ENCODE data around the gene GTF2B. TPM values are rescaled to one million over a fixed set of nuclear protein-coding genes. Genes with fewer than 3 reads are reported as not detected.
"Not testable (repeated sequence)": the region's sequence is repeated elsewhere in the genome, so short reads cannot be mapped to it uniquely, and the experiment has no call there.

GTF2B gene
- total RNA-seq (2021) (28.9 and 31.9 TPM in 2 replicates), Bru-seq, nascent RNA (percentile 81 among the genes with signal in this experiment), BruChase-seq, experiment 1, labeled RNA remaining after a 2-hour chase (percentile 65 among the genes with signal in this experiment), BruChase-seq, experiment 2, labeled RNA remaining after a 6-hour chase (percentile 61 among the genes with signal in this experiment)
- long read RNA-seq, transcript GTF2B-201 (7 exons, 1,351 nt): major isoform, 59 of 62 reads
- long read RNA-seq, partial matches to known transcripts: 0 of 62 reads
- long read RNA-seq, other reads (novel, unspliced or antisense): 3 of 62 reads

GRCh38 chr1:88891318-88891950, at the start of gene GTF2B:
Gene GTF2B, minus strand, starts transcription at chr1:88891567. Its CDS starts 68 bp downstream, at chr1:88891499.
- Histone ChIP-seq H3K36me3 (ENCODE audit: insufficient read depth, low read length, poor library complexity, severe bottlenecking) (peaks cover 13% of the 10 kb centered on the region), H3K27me3 (replicated peaks; ENCODE audit: insufficient read depth, low read depth, low read length, poor library complexity) (no peaks in the 10 kb centered on the region), H3K9me3 (ENCODE audit: low read depth, low read length, poor library complexity, severe bottlenecking) (no peaks in the 10 kb centered on the region), H3K4me3 (ENCODE audit: low read depth, low read length, poor library complexity, severe bottlenecking) (peak within 1 kb of the TSS; percentile 79), H3K27ac (ENCODE audit: low read depth, low read length, poor library complexity, severe bottlenecking) (peak within 1 kb of the TSS; percentile 84), H3K4me1 (ENCODE audit: insufficient read depth, low read length, poor library complexity, severe bottlenecking) (peaks cover 8% of the 10 kb centered on the region)
- intact Hi-C loops (cut with micrococcal nuclease; ENCODE audit: unreplicated experiment): loop anchor here (5.0 kb wide), 1 partner anchor 209 kb away; the partner anchor contains the start of gene PKN2
- no TSS peak for BruUV-seq (replicated peaks)
- CTCF ChIA-PET: no interaction called here
- POLR2A ChIA-PET (ENCODE audit: low non-redundant PET): no interaction called here
- TF ChIP-seq CTCF (conservative IDR thresholded peaks at IDR 0.05; ENCODE audit: low read depth, low read length): no peak
- no peak for TF ChIP-seq EZH2 (IDR thresholded peaks at IDR 0.05; ENCODE audit: borderline replicate concordance, low read depth, low read length, poor library complexity, severe bottlenecking)
- peak; percentile 96 for DNase-seq (ENCODE audit: low spot score)

- CTCF ChIA-PET; H3K4me3 ChIP-seq (ENCODE audit: low read depth, low read length, poor library complexity, severe bottlenecking); intact Hi-C loops (cut with micrococcal nuclease; ENCODE audit: unreplicated experiment); DNase-seq (ENCODE audit: low spot score); H3K27me3 ChIP-seq (replicated peaks; ENCODE audit: insufficient read depth, low read depth, low read length, poor library complexity); BruUV-seq (replicated peaks); POLR2A ChIA-PET (ENCODE audit: low non-redundant PET); H3K27ac ChIP-seq (ENCODE audit: low read depth, low read length, poor library complexity, severe bottlenecking); H3K9me3 ChIP-seq (ENCODE audit: low read depth, low read length, poor library complexity, severe bottlenecking); H3K4me1 ChIP-seq (ENCODE audit: insufficient read depth, low read length, poor library complexity, severe bottlenecking): not testable (repeated sequence)
- peaks cover 59% of the 10 kb centered on the region for H3K36me3 ChIP-seq (ENCODE audit: insufficient read depth, low read length, poor library complexity, severe bottlenecking)
These were observed 47.2 kb upstream of the GTF2B start for GRCh38 chr1:88938528-88938927.

GRCh38 chr1:88936760-88937342, 45.5 kb upstream of the GTF2B start:
- ChIA-PET POLR2A (ENCODE audit: low non-redundant PET) (no interaction called here), CTCF (no interaction called here)
- no peaks in the 10 kb centered on the region for H3K9me3 ChIP-seq (ENCODE audit: low read depth, low read length, poor library complexity, severe bottlenecking)
- no peaks in the 10 kb centered on the region for H3K27me3 ChIP-seq (replicated peaks; ENCODE audit: insufficient read depth, low read depth, low read length, poor library complexity)
- no peak for TF ChIP-seq CTCF (conservative IDR thresholded peaks at IDR 0.05; ENCODE audit: low read depth, low read length)
- TF ChIP-seq EZH2 (IDR thresholded peaks at IDR 0.05; ENCODE audit: borderline replicate concordance, low read depth, low read length, poor library complexity, severe bottlenecking): no peak
- no peak overlapping the region for H3K4me3 ChIP-seq (ENCODE audit: low read depth, low read length, poor library complexity, severe bottlenecking)
- DNase-seq (ENCODE audit: low spot score): no peak
- H3K4me1 ChIP-seq (ENCODE audit: insufficient read depth, low read length, poor library complexity, severe bottlenecking): no peaks in the 10 kb centered on the region
- intact Hi-C loops (cut with micrococcal nuclease; ENCODE audit: unreplicated experiment): no loop called here
- H3K27ac ChIP-seq (ENCODE audit: low read depth, low read length, poor library complexity, severe bottlenecking): no peak overlapping the region
- H3K36me3 ChIP-seq (ENCODE audit: insufficient read depth, low read length, poor library complexity, severe bottlenecking): peaks cover 43% of the 10 kb centered on the region
- BruUV-seq (replicated peaks): no TSS peak
